NCI-H2107 treated with DMSO at 0.1 percent for 48 hours (cell line): ENCODE data around the gene ZNF750.

ENCODE experiments used
- DNase-seq: peaks from one replicate; lab custom pipeline; 2025; ENCODE audit not compliant: unreplicated experiment; lab: John Stamatoyannopoulos, UW

Gene ZNF750

DNA sequence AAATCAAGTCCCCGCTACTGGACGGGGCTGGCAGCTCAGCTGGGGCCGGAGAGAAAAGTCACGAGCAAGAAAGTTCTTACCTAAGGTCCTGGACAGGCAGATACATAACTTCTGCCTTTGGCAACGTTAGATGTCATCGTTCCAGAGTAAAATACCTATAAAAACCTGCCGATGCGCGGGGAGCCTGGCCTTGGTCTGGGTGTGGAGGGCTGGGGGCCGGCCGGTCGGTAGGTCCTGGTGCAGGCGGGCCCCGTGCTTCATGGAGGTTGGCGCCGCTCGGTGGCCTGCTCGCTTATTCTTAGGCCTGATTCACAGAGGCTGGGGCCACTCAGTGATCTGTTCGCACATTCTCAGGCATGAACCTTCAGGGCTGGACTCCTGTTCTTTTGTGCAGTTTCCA, 33.7 kb upstream of the ZNF750 start:
- no peak for DNase-seq

DNA sequence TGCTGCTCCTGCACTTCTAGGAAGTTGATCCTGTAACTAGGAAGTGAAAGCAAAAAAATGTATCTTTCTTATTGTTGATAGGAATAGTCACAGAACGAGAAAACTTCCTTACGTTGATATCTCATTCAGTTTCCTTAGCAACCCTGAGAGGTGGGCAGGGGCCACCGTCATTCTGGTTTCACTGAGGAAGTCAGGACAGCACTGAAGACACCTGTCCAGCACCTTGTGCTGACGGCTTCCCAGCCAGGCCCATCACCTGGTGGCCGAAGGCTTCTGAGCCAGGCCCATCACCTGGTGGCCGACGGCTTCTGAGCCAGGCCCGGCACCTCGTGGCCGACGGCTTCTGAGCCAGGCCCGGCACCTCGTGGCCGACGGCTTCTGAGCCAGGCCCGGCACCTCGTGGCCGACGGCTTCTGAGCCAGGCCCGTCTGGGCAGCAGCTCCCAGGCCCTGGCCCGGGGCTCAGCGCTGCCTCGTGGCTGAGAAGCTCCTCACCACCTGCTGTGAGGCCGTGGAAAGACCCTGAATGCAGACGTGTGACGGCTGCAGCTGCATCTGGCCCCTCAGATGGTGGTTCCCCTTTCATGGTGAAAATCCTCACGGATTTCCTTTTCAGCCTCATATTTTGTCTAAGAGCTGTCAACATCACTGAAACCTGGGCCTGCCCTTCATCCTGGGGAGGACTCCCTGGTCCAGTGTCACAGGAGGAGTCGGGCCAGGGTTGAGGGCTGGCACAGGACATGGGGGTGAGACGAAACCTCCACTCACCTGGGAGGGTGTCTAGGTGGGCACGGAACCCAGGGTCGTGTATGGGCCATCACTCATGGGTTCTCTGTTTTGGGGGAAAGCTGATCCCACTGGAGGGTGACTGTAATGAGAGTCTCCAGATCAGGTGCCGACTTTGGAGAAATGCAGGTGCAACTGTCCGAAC, 33.0 kb upstream of the ZNF750 start:
- no peak for DNase-seq

DNA sequence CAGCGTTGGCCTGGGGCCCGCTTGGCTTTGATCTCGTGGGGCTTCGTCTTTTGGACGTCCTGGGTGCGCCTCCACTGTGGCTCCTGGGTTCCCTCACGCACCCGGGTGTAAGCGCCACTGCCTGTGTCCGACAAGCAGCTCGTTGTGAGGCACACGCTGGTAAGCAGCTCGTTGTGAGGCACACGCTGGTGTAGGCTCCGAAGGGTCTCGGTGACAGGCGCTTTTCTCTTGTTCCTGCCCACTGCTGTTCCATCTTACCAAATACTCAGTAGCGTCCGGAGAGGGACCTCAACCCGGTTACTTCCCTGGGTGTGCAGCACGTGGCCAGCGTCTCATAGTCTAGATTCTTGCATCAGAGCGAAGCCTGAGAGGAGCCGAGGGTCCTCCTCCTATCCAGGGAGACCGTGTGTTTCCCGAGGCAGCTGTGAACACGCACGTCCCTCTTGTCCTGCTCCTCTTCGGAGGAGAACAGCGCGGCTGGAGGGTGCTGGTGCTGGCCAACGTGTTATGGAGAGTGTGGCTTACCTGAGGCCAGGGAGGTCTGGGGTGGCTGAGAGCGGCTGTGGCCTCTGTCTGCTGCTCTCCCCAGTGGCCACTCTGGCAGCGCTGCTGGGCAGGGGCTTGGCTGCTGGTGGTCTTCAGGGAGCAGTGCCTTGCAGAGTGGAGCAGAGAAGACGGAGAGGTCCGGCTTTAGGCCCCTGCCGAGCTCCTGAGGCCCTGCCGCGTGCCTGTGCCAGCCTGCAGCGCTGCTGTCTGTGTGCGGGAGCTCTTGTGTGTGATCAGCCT, 32.1 kb upstream of the ZNF750 start:
- DNase-seq = no peak

DNA sequence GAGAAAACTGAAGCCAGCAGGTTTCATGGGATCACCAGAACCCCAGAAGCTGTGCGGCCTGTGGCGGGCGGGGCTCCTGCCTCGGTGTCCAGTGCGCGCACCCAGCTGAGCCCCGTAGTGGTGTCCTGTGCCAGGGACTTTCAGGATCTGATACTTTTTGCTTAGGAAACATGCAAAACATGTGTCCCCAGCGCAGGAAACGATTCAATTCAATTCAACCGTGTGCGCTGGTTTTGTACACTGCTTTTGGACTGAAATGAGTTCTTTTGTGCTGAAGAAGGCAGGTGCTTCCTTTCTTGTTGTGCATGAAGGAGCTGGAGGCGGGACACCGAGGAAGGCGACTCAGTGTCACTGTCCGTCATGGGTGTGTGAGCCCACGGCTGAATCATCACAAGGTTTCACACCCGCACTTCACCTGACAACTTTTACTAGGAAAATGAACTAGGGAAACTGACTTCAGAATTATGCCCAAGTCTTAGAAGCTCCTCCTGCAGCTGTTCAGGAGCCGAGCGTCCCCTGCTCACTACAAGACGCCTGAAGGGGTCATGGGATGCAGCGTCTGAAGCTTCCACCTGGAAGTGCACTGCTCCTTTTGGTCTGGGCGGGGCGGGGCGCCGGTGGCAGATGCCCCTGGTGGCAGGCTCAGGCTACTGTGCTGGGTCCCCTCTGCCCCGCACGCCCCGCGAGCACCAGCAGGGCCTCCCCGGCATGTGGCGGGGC, 31.4 kb upstream of the ZNF750 start:
- no peak for DNase-seq

DNA sequence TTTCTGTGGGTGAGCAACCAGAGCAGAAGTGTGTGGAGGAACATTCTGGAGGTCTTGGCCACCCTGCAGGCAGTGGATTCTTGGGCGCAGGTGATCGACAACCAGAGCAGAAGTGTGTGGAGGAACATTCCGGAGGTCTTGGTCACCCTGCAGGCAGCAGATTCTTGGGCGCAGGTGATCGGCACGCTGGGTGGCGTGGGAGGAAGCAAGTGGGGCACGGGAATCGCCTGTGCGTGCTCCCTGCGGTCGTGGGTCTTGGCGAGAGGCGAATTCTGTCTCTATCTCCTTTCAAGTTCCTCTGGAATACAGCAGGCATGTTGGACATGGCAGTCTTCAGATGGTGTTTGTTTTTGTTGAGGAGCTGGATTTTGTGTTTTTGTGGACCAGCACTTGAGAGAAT, 30.7 kb upstream of the ZNF750 start:
- DNase-seq = no peak

GRCh38 chr17:82870091-82870491, 30.3 kb upstream of the ZNF750 start:
- DNase-seq = no peak

- no peak for DNase-seq
Measured at GRCh38 chr17:82869536-82869935, 29.7 kb upstream of the ZNF750 start.

GRCh38 chr17:82868715-82869131, 28.9 kb upstream of the ZNF750 start:
- DNase-seq = no peak

- no peak for DNase-seq
Measured at GRCh38 chr17:82867763-82868325, 28.0 kb upstream of the ZNF750 start.

- no peak for DNase-seq
Measured at GRCh38 chr17:82866590-82867191, 26.9 kb upstream of the ZNF750 start.

DNA sequence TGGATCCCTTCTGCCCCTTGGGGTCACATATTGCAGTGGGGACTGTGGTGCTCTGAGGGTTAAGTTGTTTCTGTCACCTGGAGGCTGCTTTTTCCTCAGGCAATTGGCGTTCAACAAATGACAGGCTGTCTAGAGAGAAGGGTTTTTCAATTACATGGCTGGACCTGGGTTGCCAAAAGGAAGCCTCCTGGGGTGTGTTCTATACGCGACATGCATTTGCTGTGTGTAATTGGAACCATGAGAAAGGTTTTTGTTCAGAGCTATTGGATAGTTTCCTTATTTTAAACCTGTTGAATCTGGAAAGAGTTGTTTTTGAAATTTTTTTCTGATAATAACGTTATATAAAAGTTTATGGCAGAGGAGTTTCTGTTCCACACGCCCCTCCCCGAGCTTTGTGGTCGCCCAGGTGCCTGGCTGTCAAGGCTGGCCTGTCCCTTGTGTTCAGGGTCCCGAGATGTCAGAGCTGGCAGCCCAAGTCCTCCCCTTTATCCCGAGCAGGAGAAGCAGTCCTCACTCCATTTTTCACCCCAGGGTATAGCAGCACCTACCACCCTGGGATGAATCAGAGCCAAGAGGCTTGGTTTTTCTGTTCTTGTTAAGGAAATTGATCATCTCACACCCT, 26.1 kb upstream of the ZNF750 start:
- DNase-seq = peak; percentile 88

GRCh38 chr17:82865274-82865673, 25.5 kb upstream of the ZNF750 start:
- no peak for DNase-seq

GRCh38 chr17:82864713-82865248, 25.0 kb upstream of the ZNF750 start:
- peak; percentile 67 for DNase-seq

GRCh38 chr17:82863941-82864712, 24.3 kb upstream of the ZNF750 start:
- DNase-seq = peak; percentile 83

DNA sequence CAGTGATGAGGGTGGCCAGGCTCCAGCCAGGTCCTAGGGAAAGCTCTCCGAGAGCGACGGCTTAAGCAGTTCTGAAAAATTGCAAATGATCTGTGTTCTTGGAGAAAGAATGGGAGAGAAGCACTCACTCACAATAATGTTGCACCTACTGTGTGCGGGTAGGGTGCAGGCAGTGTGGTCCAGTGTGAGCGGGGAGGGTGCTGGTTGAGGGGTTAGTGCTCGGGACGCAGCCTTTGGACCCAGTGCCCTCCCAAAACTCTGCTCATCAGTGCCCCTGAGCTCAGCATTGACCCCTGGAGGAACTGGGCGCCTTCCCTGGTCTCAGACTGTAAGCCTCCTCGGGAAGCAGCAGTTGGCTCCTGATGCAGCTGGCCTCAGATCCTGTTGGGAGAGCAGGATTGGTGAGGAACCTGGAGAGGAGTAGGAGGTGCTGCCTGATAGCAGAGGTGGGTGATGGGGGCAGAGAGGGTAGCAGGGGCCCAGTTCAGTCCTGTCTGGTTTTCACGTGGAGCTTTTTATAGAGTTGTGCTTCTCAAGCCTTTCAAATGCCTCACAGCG, 23.6 kb upstream of the ZNF750 start:
- DNase-seq = no peak

DNA sequence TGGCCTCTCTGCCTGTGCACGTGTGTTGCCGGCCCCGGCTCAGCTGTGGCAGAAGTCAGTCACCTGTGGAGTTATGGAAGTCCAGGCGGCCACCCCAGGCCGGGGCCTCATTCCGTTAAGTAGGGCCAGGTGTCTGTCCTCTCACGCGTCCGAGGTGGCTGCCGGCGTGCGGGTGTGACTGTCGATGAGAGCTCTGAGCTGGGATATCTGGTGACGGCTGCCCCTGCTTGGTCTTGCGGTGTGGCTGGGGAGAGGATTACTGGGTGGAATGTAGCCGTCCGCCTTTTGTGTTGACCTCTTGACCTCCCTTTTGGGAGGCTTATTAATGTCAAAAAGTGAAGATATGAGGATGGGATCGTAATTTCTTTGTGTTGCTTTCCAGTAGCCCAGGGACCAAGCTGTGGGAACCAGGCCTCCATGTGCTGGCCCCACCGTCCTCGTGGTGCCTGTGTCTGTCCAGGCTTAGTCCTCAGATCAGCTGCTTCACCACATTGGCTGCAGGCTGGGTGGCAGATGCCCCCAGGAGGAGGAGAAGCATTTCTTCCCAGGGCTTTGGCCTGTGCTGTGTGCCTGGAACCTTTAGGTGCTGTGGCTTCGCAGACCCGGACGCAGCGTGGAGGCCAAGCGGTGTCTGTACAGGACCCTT, 23.0 kb upstream of the ZNF750 start:
- no peak for DNase-seq

- no peak for DNase-seq
Measured at GRCh38 chr17:82862191-82862590, 22.4 kb upstream of the ZNF750 start.

DNA sequence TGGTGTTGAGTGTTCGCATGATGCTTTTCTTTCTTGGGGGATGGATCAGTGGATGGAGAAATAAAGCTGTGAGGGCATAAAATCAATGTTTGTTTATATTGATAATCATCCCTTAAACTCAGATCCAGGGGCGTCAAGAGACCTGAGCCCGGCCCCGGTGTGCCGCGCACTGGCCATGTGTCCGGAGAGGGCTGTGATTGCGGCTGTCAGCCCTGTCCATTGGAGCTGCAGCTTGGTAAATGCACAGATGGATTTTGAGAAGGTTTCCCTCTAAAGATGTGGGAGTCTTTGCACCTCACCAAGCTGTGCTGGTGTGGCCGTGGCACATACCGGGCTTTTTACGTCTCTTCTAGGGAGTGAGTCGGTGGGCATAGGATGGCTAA, 21.6 kb upstream of the ZNF750 start:
- no peak for DNase-seq
